Neural crest cell (in vitro differentiated cells): Measurements from ENCODE around the gene ITK. TPM values are rescaled to one million over a fixed set of nuclear protein-coding genes. Genes with fewer than 3 reads are reported as not detected.

Source experiments
- DNase-seq: peaks from one replicate; pipeline ENCODE4 v3.0.0; 2021; ENCODE audit warnings: low read depth, mixed read lengths, low spot score
- H3K27ac Mint-ChIP-seq: one replicate; pipeline ENCODE4 v1.8.0; 2021; ENCODE audit warnings: mild to moderate bottlenecking, mixed read lengths; ENCODE audit not compliant: unreplicated experiment
- H3K27me3 Mint-ChIP-seq: 2 replicates; pipeline ENCODE4 v1.8.0; 2021; ENCODE audit warnings: low read depth, mild to moderate bottlenecking, mixed read lengths
- H3K36me3 Mint-ChIP-seq: 2 replicates; pipeline ENCODE4 v1.8.0; 2021; ENCODE audit warnings: low read depth, mild to moderate bottlenecking, mixed read lengths
- H3K4me1 Mint-ChIP-seq: 2 replicates; pipeline ENCODE4 v1.8.0; 2021; ENCODE audit warnings: mixed read lengths
- H3K4me3 Mint-ChIP-seq: one replicate; pipeline ENCODE4 v1.8.0; 2021; ENCODE audit warnings: mild to moderate bottlenecking, mixed read lengths
- H3K9me3 Mint-ChIP-seq: 2 replicates; pipeline ENCODE4 v1.8.0; 2021; ENCODE audit warnings: mixed read lengths
- total RNA-seq: library from RNA; stranded (reverse); gene quantifications from 2 replicates; pipeline ENCODE4 v1.2.1, GENCODE V29; 2021
- TF ChIP-seq, protein P1 (sequence below): fragments of 200-600 bp; sonication (generic); conservative IDR thresholded peaks from 2 replicates; pipeline ENCODE4 v1.5.0; 2021; ENCODE audit warnings: antibody characterized with exemption, mild to moderate bottlenecking

The ITK gene
- total RNA-seq, 1 donor from 2014 or later, result not detected

DNA sequence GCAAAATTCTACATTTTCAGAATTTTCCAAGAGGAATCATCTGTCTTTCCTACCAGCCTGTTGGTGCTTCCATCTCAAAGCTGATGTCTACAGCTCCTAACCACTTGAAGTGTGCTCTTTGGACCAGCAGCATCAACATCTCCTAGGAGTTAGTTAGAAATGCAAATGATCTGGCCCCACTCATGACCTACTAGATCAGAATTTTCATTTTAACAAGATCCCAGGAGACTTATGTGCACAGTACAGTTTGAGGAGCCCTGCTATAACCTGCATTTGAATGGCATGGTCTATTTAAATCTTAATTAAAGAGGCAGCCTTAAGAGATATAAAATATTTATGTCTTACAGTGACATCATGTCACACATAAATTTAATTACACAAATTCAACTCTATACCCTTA, 33.8 kb downstream of the ITK start:
- Mint-ChIP-seq H3K27ac (no peak overlapping the region), H3K36me3 (no peaks in the 10 kb centered on the region)
- TF ChIP-seq, protein P1, sequence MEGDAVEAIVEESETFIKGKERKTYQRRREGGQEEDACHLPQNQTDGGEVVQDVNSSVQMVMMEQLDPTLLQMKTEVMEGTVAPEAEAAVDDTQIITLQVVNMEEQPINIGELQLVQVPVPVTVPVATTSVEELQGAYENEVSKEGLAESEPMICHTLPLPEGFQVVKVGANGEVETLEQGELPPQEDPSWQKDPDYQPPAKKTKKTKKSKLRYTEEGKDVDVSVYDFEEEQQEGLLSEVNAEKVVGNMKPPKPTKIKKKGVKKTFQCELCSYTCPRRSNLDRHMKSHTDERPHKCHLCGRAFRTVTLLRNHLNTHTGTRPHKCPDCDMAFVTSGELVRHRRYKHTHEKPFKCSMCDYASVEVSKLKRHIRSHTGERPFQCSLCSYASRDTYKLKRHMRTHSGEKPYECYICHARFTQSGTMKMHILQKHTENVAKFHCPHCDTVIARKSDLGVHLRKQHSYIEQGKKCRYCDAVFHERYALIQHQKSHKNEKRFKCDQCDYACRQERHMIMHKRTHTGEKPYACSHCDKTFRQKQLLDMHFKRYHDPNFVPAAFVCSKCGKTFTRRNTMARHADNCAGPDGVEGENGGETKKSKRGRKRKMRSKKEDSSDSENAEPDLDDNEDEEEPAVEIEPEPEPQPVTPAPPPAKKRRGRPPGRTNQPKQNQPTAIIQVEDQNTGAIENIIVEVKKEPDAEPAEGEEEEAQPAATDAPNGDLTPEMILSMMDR, result no peak

DNA sequence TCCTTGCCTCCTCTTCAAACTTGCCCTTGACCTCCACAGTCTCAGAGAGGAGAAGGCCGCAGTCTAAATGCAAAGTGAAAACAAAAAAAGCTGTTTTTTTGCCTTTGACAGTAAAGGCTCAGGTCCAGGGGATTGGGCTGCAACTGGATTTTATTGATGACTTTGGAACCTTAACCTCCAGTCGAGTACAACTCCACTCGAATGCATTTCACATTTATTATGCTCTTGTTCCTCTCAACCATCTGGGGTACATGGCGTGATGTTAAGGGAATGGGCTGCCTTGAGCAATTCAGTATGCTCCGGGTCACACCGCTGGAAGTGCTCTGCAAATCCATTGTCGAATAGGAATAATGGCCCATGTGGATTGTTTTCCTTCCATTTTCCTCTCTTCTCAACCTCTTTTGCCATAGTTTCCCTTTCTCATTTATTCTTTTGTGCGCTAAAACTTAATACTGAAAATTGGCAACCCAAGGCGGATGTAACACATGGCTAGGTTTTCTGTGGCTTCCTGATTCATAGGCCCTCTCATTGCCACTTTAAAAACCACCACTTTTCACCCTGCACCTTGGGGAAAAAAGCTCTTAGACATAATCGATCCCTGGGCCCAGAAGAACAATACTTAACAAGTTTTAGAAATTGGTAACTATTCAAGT, 34.3 kb downstream of the ITK start:
- TF ChIP-seq, protein P1, result no peak

More for the DNA sequence above, 33.8 kb downstream of the ITK start:
- no peak for DNase-seq
- Mint-ChIP-seq H3K9me3 (peaks cover 2% of the 10 kb centered on the region), H3K4me3 (no peak overlapping the region), H3K4me1 (no peaks in the 10 kb centered on the region), H3K27me3 (no peaks in the 10 kb centered on the region)

DNA sequence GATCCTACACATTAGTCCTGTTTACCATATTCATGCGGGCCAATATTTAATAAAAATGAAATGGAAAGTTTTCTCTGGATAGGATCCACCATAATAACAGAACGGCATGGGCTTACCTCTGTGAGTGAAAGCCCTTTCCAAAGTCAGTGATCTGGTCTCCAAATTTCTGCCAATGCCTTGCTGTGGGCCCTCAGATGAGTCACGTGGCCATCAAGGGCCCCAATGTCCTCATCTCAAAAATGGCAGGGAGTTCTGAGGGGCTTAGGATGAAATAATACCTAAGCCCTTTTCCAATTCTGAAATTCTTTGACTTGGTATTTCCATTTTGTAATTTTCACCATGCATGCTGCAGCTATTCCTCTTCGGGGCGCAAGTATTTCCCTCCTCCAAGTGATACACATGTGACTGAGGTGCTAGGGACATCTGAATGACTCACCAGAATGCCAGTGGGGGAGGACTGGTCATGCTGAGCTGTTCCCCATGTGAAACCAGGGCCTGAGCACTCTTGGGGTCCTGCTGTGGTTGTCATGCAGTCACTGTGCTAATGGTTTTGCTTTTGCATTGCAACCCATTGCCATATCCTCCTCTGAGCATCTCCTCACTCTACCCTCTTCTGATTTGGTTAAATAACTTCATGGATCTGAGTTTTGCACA, 35.0 kb downstream of the ITK start:
- DNase-seq, result no peak
- Mint-ChIP-seq H3K27me3 (no peaks in the 10 kb centered on the region), H3K27ac (no peak overlapping the region), H3K4me1 (no peaks in the 10 kb centered on the region), H3K36me3 (no peaks in the 10 kb centered on the region), H3K4me3 (no peak overlapping the region), H3K9me3 (peaks cover 2% of the 10 kb centered on the region)
- TF ChIP-seq, protein P1, result no peak

More for the DNA sequence above, 34.3 kb downstream of the ITK start:
- Mint-ChIP-seq H3K4me1 (no peaks in the 10 kb centered on the region), H3K4me3 (no peak overlapping the region), H3K36me3 (no peaks in the 10 kb centered on the region), H3K9me3 (peaks cover 2% of the 10 kb centered on the region), H3K27ac (no peak overlapping the region), H3K27me3 (no peaks in the 10 kb centered on the region)
- DNase-seq, result no peak

DNA sequence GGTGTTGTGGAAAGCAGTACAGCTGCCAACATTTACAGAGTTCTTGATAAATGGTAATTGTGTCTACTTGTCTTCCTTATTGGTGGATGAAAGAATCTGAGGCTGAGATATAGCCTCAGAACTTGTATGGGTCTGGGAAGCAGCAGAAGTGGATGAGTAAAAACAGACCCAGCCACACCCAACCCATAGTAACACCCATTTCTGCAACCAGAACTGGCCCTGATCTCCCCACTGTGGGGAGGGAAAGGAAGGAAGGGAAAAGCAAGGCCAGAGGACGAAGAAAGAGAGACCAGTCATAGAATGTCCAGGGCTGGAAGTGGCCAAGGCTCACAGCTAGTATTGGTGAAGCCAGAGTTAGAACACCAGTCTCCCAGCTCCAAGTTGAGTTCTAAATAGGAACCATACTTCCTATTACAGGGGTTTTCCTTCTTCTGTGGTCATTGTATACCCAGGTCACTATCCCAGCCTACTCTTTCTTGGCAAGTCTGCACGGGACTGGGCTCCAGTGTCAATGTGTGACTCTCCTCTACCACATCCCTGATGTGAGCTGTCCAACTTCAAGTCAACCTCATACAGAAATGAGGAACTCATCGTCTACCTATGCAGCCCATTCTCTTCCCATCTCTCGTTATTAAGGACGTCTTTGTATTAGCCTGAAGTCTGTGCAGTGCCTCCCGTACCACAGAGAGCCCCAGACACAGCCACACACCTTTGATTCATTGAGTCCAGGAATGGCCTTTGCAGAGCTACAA, 35.9 kb downstream of the ITK start:
- no peak overlapping the region for H3K4me3 Mint-ChIP-seq
- H3K36me3 Mint-ChIP-seq, result no peaks in the 10 kb centered on the region
- H3K27ac Mint-ChIP-seq, result no peak overlapping the region
- H3K4me1 Mint-ChIP-seq, result no peaks in the 10 kb centered on the region
- no peak for DNase-seq
- H3K9me3 Mint-ChIP-seq, result peaks cover 2% of the 10 kb centered on the region
- H3K27me3 Mint-ChIP-seq, result no peaks in the 10 kb centered on the region
- TF ChIP-seq, protein P1, result no peak

DNA sequence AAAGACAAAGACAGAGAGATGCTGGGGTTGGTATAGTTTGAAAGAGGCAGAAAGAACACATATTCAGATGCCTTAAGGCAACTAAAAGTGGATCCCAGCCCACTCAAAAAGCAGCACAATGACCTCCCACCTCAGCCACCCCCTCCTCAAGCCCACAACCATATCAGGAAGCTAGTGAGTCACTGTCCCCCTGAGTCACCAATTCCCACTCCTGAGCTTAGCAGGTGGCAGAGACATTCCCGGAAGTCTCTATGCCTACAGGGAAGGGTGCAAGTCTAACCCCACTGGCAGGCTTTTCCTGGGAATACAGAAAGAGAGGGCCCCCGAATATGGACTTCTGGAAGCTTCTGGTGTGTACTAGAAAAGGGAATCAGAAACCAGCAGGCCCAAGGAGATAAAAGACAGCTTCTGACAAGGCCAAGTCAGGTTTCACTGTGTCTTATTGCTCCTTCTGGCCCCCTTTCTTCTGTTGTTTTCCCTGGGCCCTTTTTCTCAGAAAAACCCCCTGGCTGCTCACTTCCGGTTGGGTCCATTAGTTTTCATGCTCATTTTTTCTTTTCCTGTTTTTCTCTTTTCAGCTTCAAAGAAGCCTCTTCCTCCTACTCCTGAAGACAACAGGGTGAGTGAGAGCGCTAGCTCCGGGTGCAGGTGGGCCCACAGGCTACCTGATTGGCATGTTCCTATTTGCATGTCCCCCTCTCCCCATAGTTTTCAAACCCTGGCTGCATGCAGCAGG, 36.8 kb downstream of the ITK start:
- TF ChIP-seq, protein P1, result no peak
- H3K27me3 Mint-ChIP-seq, result no peaks in the 10 kb centered on the region
- no peak for DNase-seq
- H3K4me3 Mint-ChIP-seq, result no peak overlapping the region
- peaks cover 2% of the 10 kb centered on the region for H3K9me3 Mint-ChIP-seq
- no peaks in the 10 kb centered on the region for H3K36me3 Mint-ChIP-seq
- no peak overlapping the region for H3K27ac Mint-ChIP-seq
- no peaks in the 10 kb centered on the region for H3K4me1 Mint-ChIP-seq
